Uterus (tissue), 2 donors: ENCODE data around the gene HK3.

Experiments used
- POLR2A ChIP-seq, 2 donors: fragments of 450-650 bp; IDR thresholded peaks; one replicate each; pipeline ENCODE4 v1.6.1; 2016; ENCODE audit warnings: antibody characterized with exemption in 2 of 2, mild to moderate bottlenecking in 1 of 2, moderate library complexity in 1 of 2
- TF ChIP-seq, protein P1 (sequence below), 4 experiments: fragments of 200-600 bp in 2 of 4; fragments of 450-650 bp in 2 of 4; sonication (generic) in 2 of 4; IDR thresholded peaks; one replicate each; pipeline ENCODE4 v1.5.1; 2016 to 2019; ENCODE audit warnings: antibody characterized with exemption in 4 of 4, mild to moderate bottlenecking in 2 of 4, moderate library complexity in 1 of 4

DNA sequence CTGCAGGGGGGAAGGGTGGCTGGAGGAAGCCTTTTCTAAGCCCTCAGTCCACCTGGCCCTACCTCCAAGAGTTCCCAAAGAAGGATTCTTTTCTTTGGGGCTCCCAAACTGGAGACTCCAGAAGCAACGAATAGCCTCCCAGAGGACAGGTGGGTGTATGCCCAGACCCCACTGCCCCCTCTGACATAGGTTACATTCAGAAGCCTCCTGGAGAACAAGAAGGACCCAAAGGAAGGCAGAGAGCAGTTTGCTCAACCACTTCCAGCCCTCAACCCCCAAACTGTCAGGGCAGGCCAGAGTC lies 10.3 kb downstream of the HK3 start:
- TF ChIP-seq, protein P1, sequence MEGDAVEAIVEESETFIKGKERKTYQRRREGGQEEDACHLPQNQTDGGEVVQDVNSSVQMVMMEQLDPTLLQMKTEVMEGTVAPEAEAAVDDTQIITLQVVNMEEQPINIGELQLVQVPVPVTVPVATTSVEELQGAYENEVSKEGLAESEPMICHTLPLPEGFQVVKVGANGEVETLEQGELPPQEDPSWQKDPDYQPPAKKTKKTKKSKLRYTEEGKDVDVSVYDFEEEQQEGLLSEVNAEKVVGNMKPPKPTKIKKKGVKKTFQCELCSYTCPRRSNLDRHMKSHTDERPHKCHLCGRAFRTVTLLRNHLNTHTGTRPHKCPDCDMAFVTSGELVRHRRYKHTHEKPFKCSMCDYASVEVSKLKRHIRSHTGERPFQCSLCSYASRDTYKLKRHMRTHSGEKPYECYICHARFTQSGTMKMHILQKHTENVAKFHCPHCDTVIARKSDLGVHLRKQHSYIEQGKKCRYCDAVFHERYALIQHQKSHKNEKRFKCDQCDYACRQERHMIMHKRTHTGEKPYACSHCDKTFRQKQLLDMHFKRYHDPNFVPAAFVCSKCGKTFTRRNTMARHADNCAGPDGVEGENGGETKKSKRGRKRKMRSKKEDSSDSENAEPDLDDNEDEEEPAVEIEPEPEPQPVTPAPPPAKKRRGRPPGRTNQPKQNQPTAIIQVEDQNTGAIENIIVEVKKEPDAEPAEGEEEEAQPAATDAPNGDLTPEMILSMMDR (IDR thresholded peaks at IDR 0.05) = no peak
- no peak for TF ChIP-seq POLR2A (IDR thresholded peaks at IDR 0.05)
